Ectodermal cell (in vitro differentiated cells): ENCODE results near the gene SMIM38. TPM values are rescaled to one million over a fixed set of nuclear protein-coding genes. Genes with fewer than 3 reads are reported as not detected.

ENCODE experiments used
- H3K27ac ChIP-seq: 2 replicates; pipeline ENCODE4 v1.7.0; 2013; ENCODE audit warnings: mild to moderate bottlenecking, low read depth, low read length; ENCODE audit not compliant: insufficient read depth, poor library complexity, severe bottlenecking
- H3K27me3 ChIP-seq: 2 replicates; pipeline ENCODE4 v1.7.0; 2013; ENCODE audit warnings: mild to moderate bottlenecking, low read length; ENCODE audit not compliant: insufficient read depth, control insufficient read depth, poor library complexity, severe bottlenecking
- H3K36me3 ChIP-seq: one replicate; pipeline ENCODE4 v1.7.0; 2013; ENCODE audit warnings: low read length; ENCODE audit not compliant: control insufficient read depth, insufficient read depth
- H3K4me1 ChIP-seq: one replicate; pipeline ENCODE4 v1.7.0; 2013; ENCODE audit warnings: low read length; ENCODE audit not compliant: control insufficient read depth, insufficient read depth
- H3K4me3 ChIP-seq: 2 replicates; pipeline ENCODE4 v1.7.0; 2013; ENCODE audit warnings: low read depth, low read length, control low read depth; ENCODE audit not compliant: insufficient read depth
- H3K9me3 ChIP-seq: 2 replicates; pipeline ENCODE4 v1.7.0; 2013; ENCODE audit warnings: mild to moderate bottlenecking, low read length, moderate library complexity; ENCODE audit not compliant: control insufficient read depth
- WGBS, 2 experiments: methylation state at CpG; one replicate each; pipeline ENCODE4 v1.1.7; 2013; ENCODE audit warnings: missing lambda C conversion rate in 2 of 2; 5-methylcytosine and 5-hydroxymethylcytosine counted together
- polyA plus RNA-seq, 4 experiments: library from polyadenylated mRNA; stranded (reverse); fragments of 50-300 nt; gene quantifications; one replicate each; pipeline ENCODE4 v1.2.3, GENCODE V29; 2013

Gene SMIM38
- 0.30 TPM for polyA plus RNA-seq (2013, experiment 1 of 4)
- polyA plus RNA-seq (2013, experiment 2 of 4): 0.25 TPM
- not detected for polyA plus RNA-seq (2013, experiment 3 of 4)
- 0.36 TPM for polyA plus RNA-seq (2013, experiment 4 of 4)

- Histone ChIP-seq H3K27me3 (no peaks in the 10 kb centered on the region), H3K4me3 (no peak within 1 kb of the TSS), H3K4me1 (peaks cover 39% of the 10 kb centered on the region), H3K9me3 (no peaks in the 10 kb centered on the region), H3K27ac (peak within 1 kb of the TSS; percentile 58), H3K36me3 (no peaks in the 10 kb centered on the region)
- WGBS, 2 experiments: 89 to 92% methylated on average over 32 of the region's 32 CpGs
These were observed at the start of gene SMIM38 for GRCh38 chr11:69155302-69156234. Gene SMIM38, plus strand, starts transcription at chr11:69155935. Its CDS starts 1,912 bp downstream, at chr11:69157847.

DNA sequence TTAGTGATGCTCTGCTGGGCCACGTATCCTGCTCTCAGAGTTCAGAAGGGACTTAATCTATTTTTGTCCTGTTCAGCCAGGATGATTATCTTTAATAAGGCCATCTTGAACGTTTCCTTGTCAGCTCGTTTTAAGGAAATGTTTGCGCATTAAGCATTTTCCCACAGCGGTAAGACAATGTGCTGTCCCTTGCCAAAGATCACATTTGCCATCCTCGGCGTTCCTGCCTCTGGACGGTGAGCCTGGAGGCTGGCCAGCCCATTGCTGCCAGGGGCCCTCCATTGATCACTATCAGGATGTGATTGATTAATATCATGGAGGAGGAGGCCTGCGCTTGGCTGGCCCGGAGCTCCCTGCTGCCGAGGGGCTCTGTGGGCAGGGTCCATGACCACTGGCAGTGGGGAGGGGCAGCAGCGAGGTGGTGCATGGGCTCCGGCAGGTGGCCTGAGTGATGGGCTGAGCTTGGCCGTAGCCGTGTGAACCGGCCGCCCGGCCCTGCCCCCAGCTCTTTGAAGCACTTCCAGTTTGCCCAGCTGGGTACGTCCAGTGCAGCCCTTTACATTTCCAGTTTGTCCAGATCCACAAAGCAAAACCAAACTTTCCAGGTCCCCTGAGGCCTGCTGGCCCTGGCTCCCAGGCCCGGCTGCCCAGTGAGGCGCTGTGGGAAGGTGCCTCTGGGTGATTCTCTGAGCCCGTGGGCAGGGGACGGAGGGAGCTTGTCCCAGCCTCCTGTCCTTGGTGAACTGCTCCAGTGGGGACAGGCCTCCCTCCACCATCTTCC, 49.5 kb upstream of the SMIM38 start:
- Histone ChIP-seq H3K27me3 (no peaks in the 10 kb centered on the region), H3K4me3 (no peak overlapping the region), H3K4me1 (no peaks in the 10 kb centered on the region), H3K27ac (no peak overlapping the region), H3K9me3 (no peaks in the 10 kb centered on the region), H3K36me3 (no peaks in the 10 kb centered on the region)
- 90 to 91% methylated on average over 23 of the region's 23 CpGs for WGBS, 2 experiments

DNA sequence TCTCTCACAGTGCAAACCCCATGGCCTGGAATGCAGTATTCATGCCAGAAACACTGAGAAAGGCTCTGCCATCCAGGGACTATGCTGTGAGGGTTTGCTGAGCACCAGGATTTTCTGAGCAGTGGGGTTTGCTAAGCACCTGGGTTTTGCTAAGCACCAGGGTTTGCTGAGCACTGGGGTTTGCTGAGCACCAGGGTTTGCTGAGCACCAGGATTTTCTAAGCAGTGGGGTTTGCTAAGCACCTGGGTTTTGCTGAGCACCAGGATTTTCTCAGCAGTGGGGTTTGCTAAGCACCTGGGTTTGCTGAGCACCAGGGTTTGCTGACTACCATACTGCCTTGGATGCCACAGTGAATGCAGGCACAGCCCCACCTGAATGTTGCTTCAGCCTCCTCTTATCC, 48.3 kb upstream of the SMIM38 start:
- no peaks in the 10 kb centered on the region for H3K9me3 ChIP-seq
- no peaks in the 10 kb centered on the region for H3K4me1 ChIP-seq
- no peak overlapping the region for H3K4me3 ChIP-seq
- H3K36me3 ChIP-seq: no peaks in the 10 kb centered on the region
- H3K27me3 ChIP-seq: no peaks in the 10 kb centered on the region
- H3K27ac ChIP-seq: no peak overlapping the region

- H3K9me3 ChIP-seq: no peaks in the 10 kb centered on the region
- no peaks in the 10 kb centered on the region for H3K4me1 ChIP-seq
- H3K36me3 ChIP-seq: no peaks in the 10 kb centered on the region
- no peak overlapping the region for H3K27ac ChIP-seq
- WGBS, 2 experiments: 94 to 97% methylated on average over 7 of the region's 7 CpGs
- H3K4me3 ChIP-seq: no peak overlapping the region
- no peaks in the 10 kb centered on the region for H3K27me3 ChIP-seq
These were observed 47.7 kb upstream of the SMIM38 start for GRCh38 chr11:69108030-69108429.

DNA sequence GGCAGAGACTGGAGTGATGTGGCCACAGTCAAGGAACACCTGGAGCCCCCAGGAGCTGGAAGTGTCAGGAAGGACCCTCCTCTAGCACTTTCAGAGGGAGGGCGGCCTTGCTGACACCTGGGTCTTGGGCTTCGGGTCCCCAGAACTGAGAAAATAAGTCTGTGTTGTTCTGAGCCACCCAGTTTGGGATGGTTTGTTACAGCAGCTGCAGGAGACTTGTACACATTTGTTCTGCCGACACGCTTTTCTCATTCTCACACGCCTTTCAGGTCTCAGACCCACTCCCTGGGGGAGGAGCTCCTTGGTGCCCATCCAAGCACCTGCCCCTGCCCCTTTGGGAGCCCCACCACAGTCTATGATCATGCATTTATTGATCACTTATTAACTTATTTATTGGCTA, 47.2 kb upstream of the SMIM38 start:
- Histone ChIP-seq H3K4me3 (no peak overlapping the region), H3K4me1 (no peaks in the 10 kb centered on the region), H3K36me3 (no peaks in the 10 kb centered on the region), H3K27me3 (no peaks in the 10 kb centered on the region), H3K9me3 (no peaks in the 10 kb centered on the region), H3K27ac (no peak overlapping the region)
- 85% methylated on average over 5 of the region's 5 CpGs for WGBS, 2 experiments

GRCh38 chr11:69109101-69109500, 46.6 kb upstream of the SMIM38 start:
- 94 to 95% methylated on average over 2 of the region's 2 CpGs for WGBS, 2 experiments

GRCh38 chr11:69110451-69110850, 45.3 kb upstream of the SMIM38 start:
- Histone ChIP-seq H3K4me3 (no peak overlapping the region), H3K9me3 (no peaks in the 10 kb centered on the region), H3K27me3 (no peaks in the 10 kb centered on the region), H3K27ac (no peak overlapping the region), H3K4me1 (peaks cover 2% of the 10 kb centered on the region), H3K36me3 (no peaks in the 10 kb centered on the region)
- WGBS, 2 experiments: 90 to 92% methylated on average over 6 of the region's 6 CpGs

More at GRCh38 chr11:69109101-69109500, 46.6 kb upstream of the SMIM38 start:
- no peak overlapping the region for H3K27ac ChIP-seq
- no peaks in the 10 kb centered on the region for H3K36me3 ChIP-seq
- no peaks in the 10 kb centered on the region for H3K4me1 ChIP-seq
- no peak overlapping the region for H3K4me3 ChIP-seq
- no peaks in the 10 kb centered on the region for H3K27me3 ChIP-seq
- H3K9me3 ChIP-seq: no peaks in the 10 kb centered on the region

DNA sequence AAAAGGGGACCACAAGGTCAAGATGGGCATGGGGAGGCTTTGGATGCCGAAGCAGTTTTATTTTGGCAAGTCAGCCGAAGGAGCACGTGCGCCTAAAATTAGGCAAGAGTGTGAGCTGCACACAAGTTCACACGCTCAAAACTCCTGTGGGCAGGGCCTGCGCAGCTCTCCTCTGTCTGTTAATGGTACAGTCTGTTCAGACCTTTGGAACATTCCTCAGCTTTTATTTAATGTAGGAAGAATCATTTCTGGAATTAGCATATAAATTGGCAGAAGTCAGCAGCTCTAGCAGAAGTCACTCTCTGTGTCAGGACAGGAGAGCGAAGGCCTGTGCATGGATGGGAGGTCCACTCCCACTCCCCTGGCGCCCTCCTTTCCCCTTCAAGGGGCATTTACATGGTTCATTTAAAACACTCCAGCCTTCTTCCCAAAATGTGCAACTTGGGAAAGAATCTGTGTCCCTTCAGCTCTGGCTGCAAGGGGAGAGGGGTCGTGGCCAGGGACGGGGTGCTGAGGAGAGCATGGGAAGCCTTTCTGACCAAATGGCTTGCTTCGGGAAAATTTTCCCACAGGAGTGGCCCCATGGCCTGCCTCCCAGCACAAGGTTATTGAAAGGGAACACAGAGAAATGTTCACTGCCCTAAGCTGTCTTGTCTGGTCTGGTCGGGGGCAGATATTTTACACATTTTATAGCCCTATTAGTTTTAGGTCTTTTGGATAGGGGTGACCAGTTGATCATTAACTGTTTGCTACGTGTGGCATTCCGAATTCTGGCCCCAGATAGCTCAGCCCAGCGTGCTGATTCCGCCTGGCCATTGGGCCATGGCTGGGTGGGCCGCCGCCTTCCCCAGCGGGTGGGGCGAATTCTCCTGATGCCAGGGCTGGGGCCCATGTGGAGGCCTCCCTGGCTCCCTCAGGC, 43.9 kb upstream of the SMIM38 start:
- Histone ChIP-seq H3K27me3 (no peaks in the 10 kb centered on the region), H3K36me3 (no peaks in the 10 kb centered on the region), H3K4me3 (no peak overlapping the region), H3K27ac (no peak overlapping the region), H3K9me3 (no peaks in the 10 kb centered on the region), H3K4me1 (peaks cover 11% of the 10 kb centered on the region)
- 93 to 95% methylated on average over 20 of the region's 20 CpGs for WGBS, 2 experiments

- peaks cover 11% of the 10 kb centered on the region for H3K4me1 ChIP-seq
- H3K36me3 ChIP-seq: no peaks in the 10 kb centered on the region
- H3K27ac ChIP-seq: no peak overlapping the region
- H3K9me3 ChIP-seq: no peaks in the 10 kb centered on the region
- no peak overlapping the region for H3K4me3 ChIP-seq
- 90 to 93% methylated on average over 10 of the region's 10 CpGs for WGBS, 2 experiments
- H3K27me3 ChIP-seq: no peaks in the 10 kb centered on the region
These were observed 42.5 kb upstream of the SMIM38 start for GRCh38 chr11:69113226-69113625.
